Duodenal mucosa (tissue), 2 donors: ENCODE data around the gene REM2.

Experiments
- H3K27ac ChIP-seq: one replicate; pipeline ENCODE4 v1.7.0; 2013; ENCODE audit warnings: low read depth, low read length
- H3K27me3 ChIP-seq, 2 donors: one replicate each; pipeline ENCODE4 v1.7.0; 2013; ENCODE audit warnings: low read length in 2 of 2, control low read depth in 1 of 2; ENCODE audit not compliant: insufficient read depth in 2 of 2, control insufficient read depth in 1 of 2
- H3K36me3 ChIP-seq, 2 donors: one replicate each; pipeline ENCODE4 v1.7.0; 2013; ENCODE audit warnings: low read length in 2 of 2, control low read depth in 1 of 2; ENCODE audit not compliant: insufficient read depth in 2 of 2, control insufficient read depth in 1 of 2
- H3K4me1 ChIP-seq, 2 donors: one replicate each; pipeline ENCODE4 v1.7.0; 2013; ENCODE audit warnings: low read length in 2 of 2, control low read depth in 1 of 2; ENCODE audit not compliant: insufficient read depth in 2 of 2, control insufficient read depth in 1 of 2
- H3K4me3 ChIP-seq, 2 donors: one replicate each; pipeline ENCODE4 v1.7.0; 2013; ENCODE audit warnings: low read length in 2 of 2, low read depth in 1 of 2
- H3K9ac ChIP-seq, 2 donors: one replicate each; pipeline ENCODE4 v1.7.0; 2013; ENCODE audit warnings: low read length in 2 of 2, low read depth in 1 of 2
- H3K9me3 ChIP-seq, 2 donors: one replicate each; pipeline ENCODE4 v1.7.0; 2013; ENCODE audit warnings: low read length in 2 of 2, control low read depth in 1 of 2; ENCODE audit not compliant: control insufficient read depth in 1 of 2

Gene REM2

GRCh38 chr14:22883173-22883976 lies at the start of gene REM2:
TSS of gene REM2 (plus strand) at chr14:22883222. CDS start at chr14:22883288, 66 bp downstream.
- no peak within 1 kb of the TSS for H3K27ac ChIP-seq
- peak within 1 kb of the TSS in 1 of 2 donors; percentile 7 for H3K4me3 ChIP-seq
- peaks cover 37 to 39% of the 10 kb centered on the region in 2 donors for H3K4me1 ChIP-seq
- no peak within 1 kb of the TSS for H3K9ac ChIP-seq
- H3K36me3 ChIP-seq = peaks cover 10 to 13% of the 10 kb centered on the region in 2 donors
- H3K9me3 ChIP-seq = no peaks in the 10 kb centered on the region
- H3K27me3 ChIP-seq = no peaks in the 10 kb centered on the region

GRCh38 chr14:22835505-22835904 lies 47.5 kb upstream of the REM2 start:
- no peak overlapping the region for H3K9ac ChIP-seq

GRCh38 chr14:22836301-22837113 lies 46.5 kb upstream of the REM2 start, which contains the start of gene MMP14:
TSS of gene MMP14 (plus strand) at chr14:22836585. CDS start at chr14:22836818, 233 bp downstream.
- peaks cover 19 to 20% of the 10 kb centered on the region in 2 donors for H3K4me1 ChIP-seq
- peak within 1 kb of the TSS; percentile 90 to 93 for H3K4me3 ChIP-seq
- peaks cover 4 to 24% of the 10 kb centered on the region in 2 donors for H3K36me3 ChIP-seq
- no peaks in the 10 kb centered on the region for H3K9me3 ChIP-seq
- H3K9ac ChIP-seq = peak within 1 kb of the TSS; percentile 95 to 97
- H3K27ac ChIP-seq = peak within 1 kb of the TSS; percentile 91
- no peaks in the 10 kb centered on the region for H3K27me3 ChIP-seq

More at GRCh38 chr14:22835505-22835904, 47.5 kb upstream of the REM2 start:
- Histone ChIP-seq H3K9me3 (no peaks in the 10 kb centered on the region), H3K27ac (no peak overlapping the region), H3K27me3 (no peaks in the 10 kb centered on the region), H3K4me1 (peaks cover 23 to 24% of the 10 kb centered on the region in 2 donors), H3K36me3 (peaks cover 4 to 16% of the 10 kb centered on the region in 2 donors), H3K4me3 (no peak overlapping the region)

GRCh38 chr14:22837114-22837749 lies 45.8 kb upstream of the REM2 start:
- Histone ChIP-seq H3K9ac (peak overlapping the region; percentile 95 to 97), H3K27me3 (no peaks in the 10 kb centered on the region), H3K9me3 (no peaks in the 10 kb centered on the region), H3K4me3 (peak overlapping the region; percentile 90 to 93), H3K27ac (peak overlapping the region; percentile 91), H3K4me1 (peaks cover 19 to 20% of the 10 kb centered on the region in 2 donors), H3K36me3 (peaks cover 11 to 32% of the 10 kb centered on the region in 2 donors)

- peaks cover 20 to 23% of the 10 kb centered on the region in 2 donors for H3K4me1 ChIP-seq
- H3K9ac ChIP-seq = peak overlapping the region; percentile 95 to 97
- peak overlapping the region; percentile 91 for H3K27ac ChIP-seq
- no peaks in the 10 kb centered on the region for H3K27me3 ChIP-seq
- H3K9me3 ChIP-seq = no peaks in the 10 kb centered on the region
- peak overlapping the region; percentile 90 to 93 for H3K4me3 ChIP-seq
- H3K36me3 ChIP-seq = peaks cover 16 to 39% of the 10 kb centered on the region in 2 donors
Observed at GRCh38 chr14:22837750-22838538, 45.1 kb upstream of the REM2 start.

GRCh38 chr14:22838631-22839041 lies 44.4 kb upstream of the REM2 start:
- peak overlapping the region; percentile 95 to 97 for H3K9ac ChIP-seq
- H3K36me3 ChIP-seq = peaks cover 18 to 40% of the 10 kb centered on the region in 2 donors
- H3K27ac ChIP-seq = peak overlapping the region; percentile 59
- H3K4me3 ChIP-seq = peak overlapping the region; percentile 90 to 93
- H3K27me3 ChIP-seq = no peaks in the 10 kb centered on the region
- H3K9me3 ChIP-seq = no peaks in the 10 kb centered on the region
- H3K4me1 ChIP-seq = peaks cover 20 to 23% of the 10 kb centered on the region in 2 donors

- no peak overlapping the region for H3K27ac ChIP-seq
Observed at GRCh38 chr14:22839159-22839779, 43.8 kb upstream of the REM2 start.

GRCh38 chr14:22841311-22841710 lies 41.7 kb upstream of the REM2 start:
- Histone ChIP-seq H3K9me3 (no peaks in the 10 kb centered on the region), H3K4me1 (peaks cover 16 to 24% of the 10 kb centered on the region in 2 donors), H3K36me3 (peaks cover 29 to 53% of the 10 kb centered on the region in 2 donors), H3K4me3 (no peak overlapping the region), H3K27ac (no peak overlapping the region), H3K27me3 (no peaks in the 10 kb centered on the region), H3K9ac (no peak overlapping the region)

More at GRCh38 chr14:22839159-22839779, 43.8 kb upstream of the REM2 start:
- peaks cover 20 to 23% of the 10 kb centered on the region in 2 donors for H3K4me1 ChIP-seq
- H3K4me3 ChIP-seq = peak overlapping the region; percentile 90 to 93
- H3K9me3 ChIP-seq = no peaks in the 10 kb centered on the region
- H3K9ac ChIP-seq = peak overlapping the region in 1 of 2 donors; percentile 97
- H3K27me3 ChIP-seq = no peaks in the 10 kb centered on the region
- H3K36me3 ChIP-seq = peaks cover 17 to 37% of the 10 kb centered on the region in 2 donors

GRCh38 chr14:22841769-22842168 lies 41.3 kb upstream of the REM2 start:
- H3K27me3 ChIP-seq = no peaks in the 10 kb centered on the region
- no peak overlapping the region for H3K4me3 ChIP-seq
- no peak overlapping the region for H3K27ac ChIP-seq
- H3K9me3 ChIP-seq = no peaks in the 10 kb centered on the region
- no peak overlapping the region for H3K9ac ChIP-seq
- H3K4me1 ChIP-seq = peaks cover 16 to 28% of the 10 kb centered on the region in 2 donors
- peaks cover 29 to 57% of the 10 kb centered on the region in 2 donors for H3K36me3 ChIP-seq
